ENCODE data around the gene EME2.

- TF ChIP-seq CTCF (conservative IDR thresholded peaks at IDR 0.05 in 1 of 2, IDR thresholded peaks at IDR 0.05 in 1 of 2; ENCODE audit: extremely low read depth in 1 of 2, insufficient read depth in 1 of 2, low read depth in 1 of 2, low read length in 2 of 2), result no peak
- no peak for TF ChIP-seq EZH2 (IDR thresholded peaks at IDR 0.05; ENCODE audit: borderline replicate concordance, low read length)
Measured at GRCh38 chr16:1770328-1771187, 2.1 kb upstream of the EME2 start.
